GM18505 (cell line): Measurements from ENCODE around the gene HES7.

Source experiments
- ATAC-seq: cut with Tn5 transposase; IDR thresholded peaks from one replicate; pipeline ENCODE4 v1.9.1; 2021; ENCODE audit not compliant: unreplicated experiment
- POLR2A ChIP-seq: IDR thresholded peaks from 4 replicates; pipeline ENCODE4 v1.6.1; 2011; ENCODE audit warnings: borderline replicate concordance; ENCODE audit not compliant: insufficient read depth, insufficient read length; ENCODE audit errors: extremely low read depth

HES7 gene

DNA sequence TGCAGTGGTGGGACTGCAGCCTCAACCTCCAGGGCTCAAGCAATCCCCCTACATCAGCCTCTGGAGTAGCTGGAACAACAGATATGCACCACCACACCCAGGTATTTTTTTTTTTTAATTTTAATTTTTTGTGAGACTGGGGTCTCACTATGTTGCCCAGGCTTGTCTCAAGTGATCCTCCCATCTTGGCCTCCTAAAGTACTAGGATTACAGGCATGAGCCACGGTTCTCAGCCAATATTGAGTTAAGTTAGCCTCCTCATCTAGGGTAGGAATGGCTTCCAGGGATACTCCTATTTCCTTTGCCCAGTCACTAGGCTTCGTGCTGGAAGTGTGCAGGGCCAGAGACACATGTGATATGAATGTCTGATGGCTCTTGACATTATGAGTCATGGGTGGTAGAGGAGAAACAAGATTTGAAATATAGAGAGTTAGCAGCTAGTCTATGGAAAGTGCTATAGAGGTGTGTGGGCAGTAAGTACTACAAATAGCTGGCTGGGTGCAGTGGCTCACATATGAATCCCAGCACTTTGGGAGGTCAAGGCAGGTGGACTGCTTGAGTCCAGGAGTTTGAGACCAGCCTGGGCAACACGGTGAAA is 8.0 kb upstream of the HES7 start:
- ATAC-seq, result no peak

DNA sequence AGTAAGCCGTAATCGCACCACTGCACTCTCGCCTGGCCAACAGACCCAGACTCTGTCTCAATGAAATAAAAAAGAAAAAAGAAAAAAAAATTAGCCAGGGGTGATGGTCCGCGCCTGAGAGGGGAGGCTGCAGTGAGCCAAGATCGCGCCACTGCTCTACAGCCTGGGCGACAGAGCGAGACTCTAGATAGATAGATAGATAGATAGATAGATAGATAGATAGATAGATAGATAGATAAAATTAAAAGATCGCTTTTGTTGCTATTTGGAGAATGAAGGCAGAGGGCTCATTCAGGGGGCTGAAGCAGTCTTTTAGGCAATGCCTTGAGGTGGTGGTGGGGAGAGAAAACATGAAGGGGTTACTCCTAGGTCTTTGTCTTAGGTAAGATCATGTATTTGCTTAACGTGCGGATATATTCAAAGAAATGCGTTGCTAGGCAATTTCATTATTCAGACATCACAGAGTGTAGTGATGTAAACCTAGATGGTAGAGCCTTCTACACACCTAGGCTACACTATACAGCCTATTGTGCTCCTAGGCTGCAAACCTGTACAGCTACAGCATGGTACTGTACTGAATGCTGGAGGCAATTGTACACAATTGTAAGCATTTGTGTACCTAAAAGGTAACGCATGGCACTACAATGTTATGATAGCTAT is 4.3 kb upstream of the HES7 start:
- no peak for TF ChIP-seq POLR2A
- ATAC-seq, result no peak

More for the DNA sequence above, 8.0 kb upstream of the HES7 start:
- TF ChIP-seq POLR2A, result no peak

DNA sequence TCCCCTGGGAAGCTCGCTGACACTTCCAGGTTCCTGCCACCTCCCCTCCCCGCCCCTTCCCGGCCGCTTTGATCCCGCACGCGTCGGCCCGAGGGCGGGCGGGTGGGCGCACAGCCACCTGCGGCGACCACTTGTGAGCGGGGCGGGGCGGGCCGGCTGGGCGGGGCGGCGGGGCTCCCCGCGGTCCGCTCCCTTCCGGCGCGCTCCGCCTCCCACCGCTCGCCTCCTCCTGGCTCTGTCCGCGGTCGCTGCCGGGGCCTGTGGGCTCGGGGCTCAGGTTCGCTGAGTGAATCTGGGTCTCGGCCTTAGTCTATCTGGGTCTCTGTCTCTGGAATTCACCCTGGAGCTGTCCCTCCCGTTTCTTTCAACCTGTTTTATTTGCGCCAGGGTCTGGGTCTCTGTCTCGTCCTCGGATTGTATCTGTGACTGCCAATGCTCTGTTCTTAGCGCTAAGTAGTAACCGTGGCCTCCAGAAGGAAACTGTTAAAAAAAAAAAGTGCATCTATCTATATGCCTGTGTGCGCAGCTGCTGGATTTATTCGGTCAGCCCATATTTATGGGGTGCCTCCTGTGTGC is 2.7 kb upstream of the HES7 start:
- peak; percentile 43 for TF ChIP-seq POLR2A
- peak; percentile 31 for ATAC-seq

DNA sequence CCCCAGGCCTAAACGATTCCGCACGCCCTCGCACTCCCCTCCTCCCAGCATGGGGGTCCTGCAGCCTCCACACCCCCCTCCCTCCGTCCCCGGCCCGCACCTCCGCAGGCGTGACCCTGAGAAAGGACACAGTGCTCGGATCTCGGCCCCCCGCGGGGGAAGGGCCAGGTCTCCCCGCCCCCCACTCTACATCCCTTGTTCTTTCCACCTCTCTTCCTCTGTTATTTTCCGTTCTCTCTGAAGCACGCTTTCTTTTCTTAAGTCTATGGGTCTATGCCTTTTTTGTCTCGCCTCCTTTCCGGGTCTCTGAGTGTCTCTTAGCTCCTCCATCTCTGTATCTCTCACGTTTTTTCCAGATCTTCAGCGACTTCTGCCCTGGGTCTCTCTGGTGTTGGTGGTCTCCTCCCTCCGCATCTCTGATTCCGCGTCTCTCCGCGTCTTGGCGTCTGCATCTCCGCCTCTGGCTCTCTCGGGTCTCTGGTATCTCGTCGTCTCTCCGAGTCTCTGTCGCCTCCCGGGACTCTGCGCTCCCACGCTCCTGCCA is 2.1 kb upstream of the HES7 start:
- ATAC-seq, result peak; percentile 2
- TF ChIP-seq POLR2A, result peak; percentile 1

DNA sequence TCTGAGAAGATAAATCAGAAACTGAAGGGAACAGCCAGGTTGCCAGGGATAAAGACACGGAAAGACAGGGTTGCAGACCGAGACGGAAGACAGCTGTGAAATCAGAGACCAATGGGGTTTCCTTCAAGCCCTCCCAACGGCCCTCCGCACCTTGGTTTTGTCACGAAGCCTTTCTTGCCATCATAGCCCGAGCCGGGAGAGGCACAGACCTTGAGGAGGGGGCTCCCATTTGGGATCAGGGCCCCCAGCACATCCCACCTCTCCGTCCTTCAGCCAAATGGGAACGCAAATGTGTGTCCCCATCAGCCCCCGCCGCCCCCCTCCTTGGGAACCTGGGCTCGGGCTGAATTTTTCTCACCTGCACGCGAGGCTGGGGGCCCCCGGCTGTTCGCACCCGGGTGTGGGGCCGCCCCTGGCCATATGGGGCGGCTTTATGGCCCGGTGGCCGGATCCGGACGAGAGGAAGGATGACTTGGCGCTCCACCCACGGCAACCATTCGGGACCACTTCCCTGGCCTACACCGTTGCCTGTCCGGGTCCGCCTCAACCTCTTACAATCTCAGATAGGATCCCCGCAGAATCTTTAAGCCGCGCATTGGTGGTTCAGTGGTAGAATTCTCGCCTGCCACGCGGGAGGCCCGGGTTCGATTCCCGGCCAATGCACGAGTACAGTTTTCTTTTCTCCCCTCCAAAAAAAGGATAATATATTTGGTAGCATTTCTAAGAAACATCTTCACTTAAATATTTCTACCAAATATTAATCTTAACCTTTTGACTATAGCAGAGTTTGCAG is 1.4 kb upstream of the HES7 start:
- no peak for ATAC-seq

DNA sequence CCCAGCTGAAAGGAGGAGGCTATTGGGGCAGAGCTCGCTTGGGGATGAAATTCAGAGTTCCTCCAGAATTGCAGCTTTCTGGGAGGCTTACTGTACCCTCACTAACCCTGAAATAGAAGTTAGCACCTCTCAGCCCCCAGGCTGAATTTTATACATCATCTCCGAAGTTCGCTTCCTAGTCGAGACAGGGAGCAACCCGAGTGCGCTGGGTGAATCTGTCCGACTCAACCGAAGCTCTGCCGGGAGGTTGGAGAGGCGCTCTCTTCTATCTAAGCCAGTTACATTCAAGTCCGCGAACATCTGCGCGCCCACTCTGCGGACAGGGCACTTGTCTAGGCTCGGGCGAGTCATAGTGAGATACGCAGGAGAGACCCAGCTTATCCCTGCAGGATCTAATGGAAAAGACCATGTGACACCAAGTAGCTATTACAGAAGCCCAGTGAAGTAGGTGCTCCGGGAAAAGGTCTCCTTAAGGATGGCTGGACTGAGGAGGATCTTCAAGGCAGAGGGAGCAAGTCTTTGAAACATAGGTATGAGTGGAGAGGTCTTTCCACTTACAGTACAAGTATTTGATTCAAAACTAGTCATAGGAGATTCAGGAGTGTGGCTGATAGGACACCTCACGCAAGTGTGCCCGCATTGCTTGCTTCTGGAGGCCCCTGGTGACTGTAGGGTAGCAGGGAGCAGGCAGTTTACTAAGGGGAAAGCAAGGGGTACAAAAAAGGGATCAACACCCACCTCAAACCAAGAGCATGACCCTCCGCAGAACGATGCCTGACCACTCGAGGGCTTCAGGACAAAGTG is 646 bp upstream of the HES7 start:
- no peak for TF ChIP-seq POLR2A
- no peak for ATAC-seq

More for the DNA sequence above, 1.4 kb upstream of the HES7 start:
- TF ChIP-seq POLR2A, result peak; percentile 14

DNA sequence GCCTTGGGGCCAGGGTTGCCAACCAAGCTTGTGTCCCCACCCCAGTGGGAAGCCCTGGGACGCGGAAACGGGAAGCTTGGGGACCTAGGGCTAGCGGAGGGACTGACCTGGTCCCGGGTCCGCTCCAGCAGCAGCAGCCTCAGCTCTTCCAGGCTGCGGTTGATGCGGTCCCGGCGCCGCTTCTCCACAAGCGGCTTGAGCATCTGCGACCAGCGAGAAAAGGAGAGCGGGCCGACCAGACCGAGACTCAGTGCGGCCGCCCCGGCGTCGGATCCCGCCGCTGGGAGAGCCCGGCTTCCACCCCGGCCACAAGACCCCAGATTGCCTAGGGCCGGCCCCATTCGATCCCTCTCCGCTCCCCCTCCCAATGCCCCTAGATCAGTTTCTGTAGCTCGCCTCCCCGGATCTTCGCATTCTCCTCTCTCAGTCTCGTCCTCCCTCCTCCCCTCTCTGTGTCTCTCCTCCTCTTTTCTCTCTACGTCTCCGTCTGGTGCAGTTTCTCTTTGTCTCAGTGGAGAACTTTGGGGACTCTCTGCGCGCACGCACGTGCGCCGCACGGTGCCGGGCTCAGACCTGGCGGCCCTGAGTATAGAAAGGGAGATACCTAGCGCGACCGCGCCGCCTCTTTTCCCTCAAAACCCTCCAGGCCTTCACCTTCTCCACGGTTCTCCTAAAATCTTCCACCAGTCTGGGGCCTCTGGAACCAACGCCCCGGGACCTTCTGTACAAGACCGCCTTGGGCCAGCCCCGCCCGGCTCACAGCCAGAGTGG is 797 bp downstream of the HES7 start:
- no peak for ATAC-seq
- no peak for TF ChIP-seq POLR2A

DNA sequence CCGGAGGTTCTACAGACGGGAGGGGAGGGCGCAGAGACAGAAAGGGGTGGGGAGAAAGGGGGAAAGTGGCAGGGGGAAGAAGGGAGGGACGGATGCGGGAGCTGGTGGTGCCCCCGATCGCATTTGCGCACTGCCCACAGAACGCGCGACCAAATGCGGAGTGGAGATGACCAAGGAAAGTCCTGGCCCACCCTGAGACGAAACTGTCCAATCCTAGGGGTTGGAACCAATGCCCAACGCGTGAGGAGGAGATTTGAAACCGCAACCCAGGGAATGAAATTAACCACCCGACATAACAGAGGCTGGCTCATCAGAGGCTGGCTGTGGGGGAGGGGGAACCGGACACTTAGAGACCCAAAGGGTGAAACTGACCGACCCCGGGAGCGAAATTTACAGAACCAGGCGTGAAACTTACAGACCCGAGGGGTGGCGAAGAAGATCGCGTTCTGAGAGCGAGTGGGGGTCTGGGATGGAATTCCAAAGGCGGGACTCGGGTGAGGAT is 1.4 kb downstream of the HES7 start:
- TF ChIP-seq POLR2A, result no peak
- ATAC-seq, result no peak

DNA sequence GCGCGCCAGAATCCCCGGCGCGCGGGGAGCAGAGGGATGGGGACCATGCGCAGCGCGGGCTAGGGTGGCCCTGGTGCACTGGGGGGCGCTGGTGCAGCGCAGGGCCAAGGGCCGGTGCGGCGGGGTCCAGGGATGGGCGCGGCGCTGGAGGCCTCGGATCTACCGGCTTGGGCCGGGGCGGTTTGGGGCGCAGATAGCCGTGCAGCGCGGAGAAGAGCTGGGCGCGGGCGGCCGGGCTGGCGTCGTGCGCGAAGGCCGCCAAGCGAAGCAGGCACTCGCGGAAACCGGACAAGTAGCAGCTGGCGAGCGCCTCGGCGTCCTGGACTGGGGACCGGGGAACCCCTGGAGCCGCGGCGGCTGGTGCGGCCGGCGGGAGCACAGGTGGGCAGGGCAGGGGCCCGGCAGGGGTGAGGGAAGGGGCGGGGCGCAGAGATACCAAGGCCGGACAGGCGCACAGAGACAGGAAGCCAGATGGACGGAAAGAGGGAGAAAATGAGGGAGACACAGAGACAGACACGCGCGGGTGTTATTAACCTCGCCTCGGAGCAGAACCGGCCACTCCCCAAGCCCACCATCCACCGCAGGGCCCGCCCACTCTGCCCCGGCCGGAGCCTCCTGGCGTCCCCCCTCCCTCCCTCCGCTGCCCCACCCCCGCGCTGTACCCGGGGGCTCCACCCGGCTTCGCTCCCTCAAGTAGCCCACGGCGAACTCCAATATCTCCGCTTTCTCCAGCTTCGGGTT is 2.1 kb downstream of the HES7 start:
- ATAC-seq, result peak; percentile 34
- TF ChIP-seq POLR2A, result peak; percentile 26

DNA sequence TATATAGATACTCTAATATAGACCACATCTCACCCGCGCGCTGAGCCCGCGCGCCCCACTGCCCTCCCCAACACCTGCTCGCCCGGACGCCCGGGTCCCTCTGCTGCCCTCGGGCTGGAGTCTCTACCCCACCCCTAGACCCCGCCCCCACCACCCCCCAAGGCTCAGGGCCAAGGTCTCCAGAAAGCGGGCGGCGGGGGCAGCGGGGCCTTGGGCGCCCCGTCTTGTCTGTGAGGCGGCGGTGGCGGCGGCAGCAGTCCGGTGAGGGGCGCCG is 2.6 kb downstream of the HES7 start:
- TF ChIP-seq POLR2A, result no peak
- ATAC-seq, result no peak
